Left ventricle myocardium inferior (tissue), 1 donor: ENCODE measurements around the gene ANKHD1. TPM values are rescaled to one million over a fixed set of nuclear protein-coding genes. Genes with fewer than 3 reads are reported as not detected.

Experiments used
- DNase-seq: peaks from one replicate; pipeline ENCODE4 v3.0.0-alpha.2; 2020
- H3K27ac ChIP-seq: fragments of 200-600 bp; replicated peaks from 2 replicates; pipeline ENCODE4 v1.8.0; 2021
- H3K27me3 ChIP-seq: fragments of 200-600 bp; 2 replicates; pipeline ENCODE4 v1.8.0; 2021; ENCODE audit warnings: low read depth
- H3K36me3 ChIP-seq: fragments of 200-600 bp; 2 replicates; pipeline ENCODE4 v1.8.0; 2021
- H3K4me1 ChIP-seq: fragments of 200-600 bp; 2 replicates; pipeline ENCODE4 v1.8.0; 2021
- H3K4me3 ChIP-seq: fragments of 200-600 bp; 2 replicates; pipeline ENCODE4 v1.8.0; 2021; ENCODE audit warnings: mild to moderate bottlenecking, moderate library complexity
- H3K9me3 ChIP-seq: fragments of 200-600 bp; replicated peaks from 2 replicates; pipeline ENCODE4 v1.8.0; 2021
- CTCF ChIP-seq: fragments of 200-600 bp; IDR thresholded peaks from 2 replicates; pipeline ENCODE4 v1.8.0; 2021; ENCODE audit warnings: antibody characterized with exemption, mild to moderate bottlenecking, borderline replicate concordance
- intact Hi-C: fragments of 100-400 bp; cut with micrococcal nuclease; formaldehyde crosslinking; loops from one replicate; pipeline ENCODE4 v1.11.0; 2022
- long read RNA-seq: library from polyadenylated mRNA; unstranded; transcript quantifications from one replicate; pipeline ENCODE4 v2.0.0, GENCODE V29; 2021
- total RNA-seq: library from RNA; stranded (reverse); fragmentation: NEBNext Ultra II Directional; extraction: Animal tissue kit (Norgen Biotek cat#: 25700); gene quantifications from one replicate; pipeline ENCODE4 v1.2.1, GENCODE V29; 2021
- donor health status: DM: no; HTN: yes; CAD: no; lungs with severe emphysema.

ANKHD1 gene
- total RNA-seq: 58.5 TPM
- long read RNA-seq, transcript ANKHD1-205 (11 exons, 2,135 nt): major isoform, 7 of 79 reads
- long read RNA-seq, partial matches to known transcripts: 42 of 79 reads
- long read RNA-seq, other reads (novel, unspliced or antisense): 30 of 79 reads

- Histone ChIP-seq H3K4me3 (peak within 1 kb of the TSS; percentile 89), H3K27me3 (no peaks in the 10 kb centered on the region), H3K36me3 (peaks cover 4% of the 10 kb centered on the region), H3K4me1 (peaks cover 62% of the 10 kb centered on the region), H3K27ac (peak within 1 kb of the TSS; percentile 98), H3K9me3 (no peaks in the 10 kb centered on the region)
- no peak for TF ChIP-seq CTCF
- intact Hi-C loops: no loop called here
- DNase-seq: peak; percentile 98
Observed at GRCh38 chr5:140401362-140402257, at the start of gene ANKHD1. ANKHD1 (plus strand) TSS chr5:140401833; CDS start chr5:140401968, 135 bp downstream.

GRCh38 chr5:140355546-140355945 is 46.1 kb upstream of the ANKHD1 start:
- Histone ChIP-seq H3K36me3 (no peaks in the 10 kb centered on the region), H3K27ac (no peak overlapping the region), H3K4me3 (no peak overlapping the region), H3K27me3 (no peaks in the 10 kb centered on the region), H3K4me1 (peaks cover 15% of the 10 kb centered on the region), H3K9me3 (no peaks in the 10 kb centered on the region)
- no peak for TF ChIP-seq CTCF
- intact Hi-C loops: loop anchor here (10.0 kb wide), 1 partner anchor 181 kb away; the partner anchor contains the start of gene CYSTM1
- no peak for DNase-seq

- Histone ChIP-seq H3K27ac (no peak overlapping the region), H3K4me3 (peak overlapping the region; percentile 40)
- intact Hi-C loops: loop anchor here (10.0 kb wide), 1 partner anchor 182 kb away; the partner anchor contains the start of gene CYSTM1
Observed at GRCh38 chr5:140356853-140357725, 44.5 kb upstream of the ANKHD1 start.

GRCh38 chr5:140357726-140358093 is 43.9 kb upstream of the ANKHD1 start:
- peak overlapping the region; percentile 40 for H3K4me3 ChIP-seq

More at GRCh38 chr5:140356853-140357725, 44.5 kb upstream of the ANKHD1 start:
- H3K4me1 ChIP-seq: peaks cover 10% of the 10 kb centered on the region
- no peak for TF ChIP-seq CTCF
- H3K9me3 ChIP-seq: no peaks in the 10 kb centered on the region
- DNase-seq: no peak
- no peaks in the 10 kb centered on the region for H3K36me3 ChIP-seq
- no peaks in the 10 kb centered on the region for H3K27me3 ChIP-seq

More at GRCh38 chr5:140357726-140358093, 43.9 kb upstream of the ANKHD1 start:
- Histone ChIP-seq H3K36me3 (no peaks in the 10 kb centered on the region), H3K4me1 (peaks cover 10% of the 10 kb centered on the region), H3K27me3 (no peaks in the 10 kb centered on the region), H3K9me3 (no peaks in the 10 kb centered on the region), H3K27ac (no peak overlapping the region)
- DNase-seq: peak; percentile 81
- peak; percentile 95 for TF ChIP-seq CTCF
- intact Hi-C loops: loop anchor here (10.0 kb wide), 1 partner anchor 183 kb away; the partner anchor contains the start of gene CYSTM1
